HG03175 (cell line): ENCODE measurements around the gene NME4.
A peak's percentile ranks its signal among the peaks of the same experiment; 100 is the strongest.

Experiments used
- ATAC-seq: cut with Tn5 transposase; IDR thresholded peaks from one replicate; pipeline ENCODE4 v1.9.1; 2021; ENCODE audit warnings: mild to moderate bottlenecking, moderate library complexity; ENCODE audit not compliant: unreplicated experiment

NME4 gene

GRCh38 chr16:425082-425718 lies 28.2 kb downstream of the NME4 start, which contains the start of gene RAB11FIP3:
Gene RAB11FIP3 (plus strand): TSS chr16:425649. CDS start chr16:426007, 358 bp downstream.
- ATAC-seq = peak; percentile 86

GRCh38 chr16:425740-426114 lies 28.7 kb downstream of the NME4 start:
- peak; percentile 32 for ATAC-seq

GRCh38 chr16:426115-426905 lies 29.3 kb downstream of the NME4 start:
- no peak for ATAC-seq

- no peak for ATAC-seq
These were observed 29.9 kb downstream of the NME4 start for GRCh38 chr16:426906-427249.

GRCh38 chr16:427250-427649 lies 30.3 kb downstream of the NME4 start:
- no peak for ATAC-seq

GRCh38 chr16:430904-431303 lies 33.9 kb downstream of the NME4 start:
- no peak for ATAC-seq

- no peak for ATAC-seq
These were observed 43.6 kb downstream of the NME4 start for GRCh38 chr16:440627-441026.

GRCh38 chr16:441447-441846 lies 44.4 kb downstream of the NME4 start:
- no peak for ATAC-seq

GRCh38 chr16:442976-443375 lies 46.0 kb downstream of the NME4 start:
- ATAC-seq = no peak

GRCh38 chr16:444027-444426 lies 47.0 kb downstream of the NME4 start:
- ATAC-seq = no peak

GRCh38 chr16:445566-445965 lies 48.6 kb downstream of the NME4 start:
- no peak for ATAC-seq
